Retinal pigment epithelial cell (primary cell): ENCODE data around the gene A4GALT.

Source experiments
- DNase-seq: peaks from one replicate; pipeline ENCODE4 v3.0.0-alpha.2; 2010; ENCODE audit warnings: low read depth
- H3K4me3 ChIP-seq: 2 replicates; pipeline ENCODE4 v1.5.1; 2011; ENCODE audit warnings: mild to moderate bottlenecking, low read length, control low read depth, moderate library complexity
- CTCF ChIP-seq: conservative IDR thresholded peaks from 2 replicates; pipeline ENCODE4 v1.5.1; 2011; ENCODE audit warnings: low read depth, low read length, control low read depth, inconsistent platforms

The A4GALT gene

GRCh38 chr22:42693763-42694683, 26.6 kb downstream of the A4GALT start:
- no peak for DNase-seq
- H3K4me3 ChIP-seq, result no peak overlapping the region
- TF ChIP-seq CTCF, result no peak

DNA sequence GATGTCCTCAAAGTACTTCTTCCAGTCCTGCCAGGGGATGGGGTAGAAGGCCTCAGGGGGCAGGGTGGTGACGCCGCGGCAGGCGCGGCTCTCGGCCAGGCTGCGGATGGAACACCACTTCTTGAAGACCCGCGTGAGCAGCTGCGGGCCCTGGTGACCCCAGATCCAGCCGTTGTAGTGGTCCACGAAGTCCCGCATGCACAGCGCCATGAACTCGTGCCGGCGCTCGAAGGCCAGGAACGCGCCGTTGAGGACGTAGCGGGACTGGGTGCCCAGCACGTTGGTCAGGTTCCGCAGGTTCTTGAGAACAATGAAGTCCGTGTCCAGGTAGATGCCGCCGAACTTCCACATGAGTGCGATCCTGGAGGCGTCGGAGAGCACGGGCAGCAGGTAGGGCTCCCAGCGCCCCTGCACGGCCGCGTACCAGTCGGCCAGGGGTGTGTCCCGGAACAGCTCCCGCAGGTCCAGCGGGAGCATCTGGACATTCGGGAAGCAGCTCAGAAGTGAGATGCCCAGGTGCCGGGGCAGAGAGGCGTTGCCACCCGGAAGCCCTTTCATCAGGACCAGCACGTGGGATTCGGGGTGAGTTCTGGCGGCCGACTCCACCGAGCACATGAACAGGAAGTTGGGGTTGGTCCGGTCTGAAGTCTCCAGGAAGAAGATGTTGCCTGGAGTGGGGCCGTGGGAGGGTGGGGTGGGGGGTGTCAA, 27.5 kb downstream of the A4GALT start:
- no peak for DNase-seq
- H3K4me3 ChIP-seq, result no peak overlapping the region
- TF ChIP-seq CTCF, result no peak

- TF ChIP-seq CTCF, result no peak
- no peak for DNase-seq
- no peak overlapping the region for H3K4me3 ChIP-seq
Observed at GRCh38 chr22:42692239-42693054, 28.2 kb downstream of the A4GALT start.

GRCh38 chr22:42691440-42691839, 29.2 kb downstream of the A4GALT start:
- no peak for DNase-seq
- no peak overlapping the region for H3K4me3 ChIP-seq
- no peak for TF ChIP-seq CTCF

- no peak for DNase-seq
- peak overlapping the region; percentile 14 for H3K4me3 ChIP-seq
- no peak for TF ChIP-seq CTCF
Observed at GRCh38 chr22:42688241-42689211, 32.1 kb downstream of the A4GALT start.
